ENCODE results near the gene POLR2L. TPM values are rescaled to one million over a fixed set of nuclear protein-coding genes. Genes with fewer than 3 reads are reported as not detected.
A peak's percentile ranks its signal among the peaks of the same experiment; 100 is the strongest.

POLR2L gene
- total RNA-seq, 3 donors from 2014 or later (not counting 1 experiment from before 2014, with no cell fraction given): 48.2 to 63.8 (median 61.2) TPM

GRCh38 chr11:853682-854448, 11.5 kb upstream of the POLR2L start:
- DNase-seq (no peak), ATAC-seq (no peak)
- Mint-ChIP-seq H3K27me3 (ENCODE audit: low read depth in 2 of 2) (no peaks in the 10 kb centered on the region), H3K9me3 (no peaks in the 10 kb centered on the region), H3K4me3 (no peak overlapping the region), H3K27ac (no peak overlapping the region), H3K36me3 (no peaks in the 10 kb centered on the region), H3K4me1 (peaks cover 7 to 13% of the 10 kb centered on the region in 2 donors)
- no peaks in the 10 kb centered on the region for H3K27me3 ChIP-seq (ENCODE audit: control insufficient read depth, insufficient read depth, low read length)
- no peaks in the 10 kb centered on the region for H3K36me3 ChIP-seq (ENCODE audit: control insufficient read depth, insufficient read depth, low read length)
- H3K4me3 ChIP-seq (ENCODE audit: low read length): no peak overlapping the region
- intact Hi-C loops (cut with micrococcal nuclease): no loop called here
- WGBS (ENCODE audit: insufficient coverage): 94% methylated on average over 27 of the region's 27 CpGs
- no peak for TF ChIP-seq CTCF (IDR thresholded peaks at IDR 0.05)
- H3K9me3 ChIP-seq (ENCODE audit: control insufficient read depth, insufficient read depth, low read length): no peaks in the 10 kb centered on the region
- no peak overlapping the region for H3K27ac ChIP-seq (ENCODE audit: low read length)
- H3K4me1 ChIP-seq (ENCODE audit: control insufficient read depth, insufficient read depth, low read length): peaks cover 20% of the 10 kb centered on the region

- Mint-ChIP-seq H3K36me3 (no peaks in the 10 kb centered on the region), H3K27me3 (ENCODE audit: low read depth in 2 of 2) (no peaks in the 10 kb centered on the region), H3K9me3 (no peaks in the 10 kb centered on the region), H3K4me1 (peaks cover 7 to 19% of the 10 kb centered on the region in 2 donors), H3K4me3 (no peak overlapping the region), H3K27ac (no peak overlapping the region)
- Histone ChIP-seq H3K27ac (ENCODE audit: low read length) (no peak overlapping the region), H3K4me3 (ENCODE audit: low read length) (no peak overlapping the region), H3K9me3 (ENCODE audit: control insufficient read depth, insufficient read depth, low read length) (no peaks in the 10 kb centered on the region), H3K36me3 (ENCODE audit: control insufficient read depth, insufficient read depth, low read length) (no peaks in the 10 kb centered on the region), H3K27me3 (ENCODE audit: control insufficient read depth, insufficient read depth, low read length) (peaks cover 6% of the 10 kb centered on the region), H3K4me1 (ENCODE audit: control insufficient read depth, insufficient read depth, low read length) (peaks cover 31% of the 10 kb centered on the region)
- ATAC-seq (no peak), DNase-seq (no peak)
- no peak for TF ChIP-seq CTCF (IDR thresholded peaks at IDR 0.05)
- intact Hi-C loops (cut with micrococcal nuclease): no loop called here
- WGBS (ENCODE audit: insufficient coverage): 91% methylated on average over 14 of the region's 15 CpGs
Measured at GRCh38 chr11:852762-853161, 10.4 kb upstream of the POLR2L start.

DNA sequence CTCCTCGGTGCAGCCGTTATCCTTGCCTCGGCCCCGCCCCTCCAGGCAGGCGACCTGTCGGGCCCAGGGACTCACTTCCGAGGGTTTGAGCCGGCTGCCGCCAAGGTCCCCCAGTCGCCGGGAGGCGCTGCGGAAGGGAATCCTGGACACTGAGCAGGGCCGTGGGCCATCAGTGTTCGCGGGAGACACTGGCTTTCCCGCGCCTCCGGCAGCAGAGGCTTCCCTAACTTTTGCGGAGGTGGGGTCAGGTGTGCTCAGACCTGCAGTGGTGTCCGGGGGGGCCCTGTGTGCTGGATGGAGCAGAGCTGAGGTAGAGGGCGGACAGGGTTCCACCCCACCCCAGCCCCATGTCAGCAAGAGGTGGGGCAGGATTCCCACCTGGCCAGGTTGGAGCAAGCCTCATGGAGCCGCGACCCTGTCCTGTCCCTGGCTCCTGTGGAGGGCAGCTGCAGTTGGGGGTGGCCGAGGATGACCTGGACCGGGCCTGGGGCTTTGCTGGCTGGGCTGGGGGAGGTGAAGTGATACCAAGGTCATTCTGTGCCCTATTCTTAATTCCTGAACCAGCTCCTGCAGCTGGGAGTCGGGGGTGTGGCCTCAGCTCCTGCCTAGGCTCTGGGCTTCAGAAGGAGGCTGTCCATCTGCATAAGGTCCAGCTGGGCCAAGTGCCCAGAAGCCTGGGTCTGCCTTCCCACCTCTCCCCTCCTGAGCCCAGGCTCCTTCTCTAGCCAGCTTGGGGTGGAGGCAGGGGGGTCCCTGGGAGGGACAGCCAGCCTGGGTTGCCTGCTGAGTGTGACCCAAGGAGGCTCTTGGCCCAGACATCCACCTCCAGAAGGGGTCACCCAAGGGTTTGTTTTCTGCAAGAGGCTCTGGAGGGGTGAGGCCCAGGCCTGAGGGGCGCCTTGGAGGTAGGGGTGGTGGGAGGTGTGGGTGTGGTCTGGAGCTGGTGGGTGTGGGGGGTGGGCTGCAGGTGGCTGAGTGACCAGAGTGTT, 8.7 kb upstream of the POLR2L start:
- Mint-ChIP-seq H3K27ac (no peak overlapping the region), H3K4me3 (no peak overlapping the region), H3K4me1 (peaks cover 0 to 12% of the 10 kb centered on the region in 2 donors), H3K36me3 (no peaks in the 10 kb centered on the region), H3K9me3 (no peaks in the 10 kb centered on the region), H3K27me3 (ENCODE audit: low read depth in 2 of 2) (no peaks in the 10 kb centered on the region)
- peak in 1 of 2 donors; percentile 33 for DNase-seq
- 92% methylated on average over 28 of the region's 28 CpGs for WGBS (ENCODE audit: insufficient coverage)
- TF ChIP-seq CTCF (IDR thresholded peaks at IDR 0.05): no peak
- H3K9me3 ChIP-seq (ENCODE audit: control insufficient read depth, insufficient read depth, low read length): no peaks in the 10 kb centered on the region
- peaks cover 20% of the 10 kb centered on the region for H3K4me1 ChIP-seq (ENCODE audit: control insufficient read depth, insufficient read depth, low read length)
- H3K4me3 ChIP-seq (ENCODE audit: low read length): no peak overlapping the region
- no peak overlapping the region for H3K27ac ChIP-seq (ENCODE audit: low read length)
- no peak for ATAC-seq
- peaks cover 6% of the 10 kb centered on the region for H3K27me3 ChIP-seq (ENCODE audit: control insufficient read depth, insufficient read depth, low read length)
- intact Hi-C loops (cut with micrococcal nuclease): no loop called here
- no peaks in the 10 kb centered on the region for H3K36me3 ChIP-seq (ENCODE audit: control insufficient read depth, insufficient read depth, low read length)

Measured in natural killer cell (primary cell).